NB4 (cell line): ENCODE data around the gene HAAO.

Experiments used
- CTCF ChIP-seq: IDR thresholded peaks from one replicate; pipeline ENCODE4 v1.5.1; 2012; ENCODE audit warnings: low read depth, low read length
- MAX ChIP-seq: IDR thresholded peaks from 2 replicates; pipeline ENCODE4 v1.6.1; 2011; ENCODE audit warnings: low read depth, low read length
- MYC ChIP-seq: IDR thresholded peaks from 2 replicates; pipeline ENCODE4 v1.6.1; 2011; ENCODE audit warnings: low read depth, low read length
- POLR2A ChIP-seq: IDR thresholded peaks from 2 replicates; pipeline ENCODE4 v1.6.1; 2011; ENCODE audit warnings: mild to moderate bottlenecking; ENCODE audit not compliant: insufficient read length; ENCODE audit errors: extremely low read depth

- TF ChIP-seq CTCF (no peak), POLR2A (no peak), MAX (no peak), MYC (no peak)
These were observed 55.6 kb downstream of the HAAO start for GRCh38 chr2:42736598-42737322.
